CD4-positive, alpha-beta T cell treated with Interferon gamma for 1 hour (primary cell): ENCODE measurements around the gene UNC79.
A peak's percentile ranks its signal among the peaks of the same experiment; 100 is the strongest.
"Not testable (repeated sequence)": the region's sequence is repeated elsewhere in the genome, so short reads cannot be mapped to it uniquely, and the experiment has no call there.

Source experiments
- DNase-seq: peaks from one replicate; pipeline ENCODE4 v3.0.0-alpha.2; 2020

Gene UNC79

GRCh38 chr14:93430315-93431035 is at the start of gene UNC79:
Gene UNC79 (plus strand): TSS chr14:93430939. CDS start chr14:93431030, 91 bp downstream.
- DNase-seq = no peak

- no peak for DNase-seq
These were observed 49.1 kb upstream of the UNC79 start for GRCh38 chr14:93381644-93382043.

- DNase-seq = not testable (repeated sequence)
These were observed 46.5 kb upstream of the UNC79 start for GRCh38 chr14:93384256-93384655.

GRCh38 chr14:93395231-93395630 is 35.5 kb upstream of the UNC79 start:
- peak; percentile 8 for DNase-seq

GRCh38 chr14:93396456-93396855 is 34.3 kb upstream of the UNC79 start:
- DNase-seq = no peak

- DNase-seq = no peak
These were observed 32.2 kb upstream of the UNC79 start for GRCh38 chr14:93398491-93398890.

- DNase-seq = no peak
These were observed 27.8 kb upstream of the UNC79 start for GRCh38 chr14:93402951-93403350.

GRCh38 chr14:93410021-93410420 is 20.7 kb upstream of the UNC79 start:
- DNase-seq = no peak

GRCh38 chr14:93410893-93411292 is 19.8 kb upstream of the UNC79 start:
- DNase-seq = no peak

GRCh38 chr14:93425136-93425535 is 5.6 kb upstream of the UNC79 start:
- not testable (repeated sequence) for DNase-seq

- DNase-seq = no peak
These were observed 4.0 kb upstream of the UNC79 start for GRCh38 chr14:93426750-93427149.

- DNase-seq = no peak
These were observed 414 bp downstream of the UNC79 start for GRCh38 chr14:93431036-93431670.

- DNase-seq = no peak
These were observed 23.5 kb downstream of the UNC79 start for GRCh38 chr14:93454224-93454623.

- no peak for DNase-seq
These were observed 25.6 kb downstream of the UNC79 start for GRCh38 chr14:93456356-93456755.

- no peak for DNase-seq
These were observed 27.5 kb downstream of the UNC79 start for GRCh38 chr14:93458234-93458633.

GRCh38 chr14:93462479-93462878 is 31.7 kb downstream of the UNC79 start:
- no peak for DNase-seq

- no peak for DNase-seq
These were observed 33.5 kb downstream of the UNC79 start for GRCh38 chr14:93464271-93464670.

GRCh38 chr14:93475471-93475870 is 44.7 kb downstream of the UNC79 start:
- no peak for DNase-seq

- DNase-seq = no peak
These were observed 45.6 kb downstream of the UNC79 start for GRCh38 chr14:93476305-93476704.

- not testable (repeated sequence) for DNase-seq
These were observed 48.3 kb downstream of the UNC79 start for GRCh38 chr14:93479074-93479473.

- no peak for DNase-seq
These were observed 50.1 kb downstream of the UNC79 start for GRCh38 chr14:93480867-93481266.

- no peak for DNase-seq
These were observed 51.0 kb downstream of the UNC79 start for GRCh38 chr14:93481758-93482157.

GRCh38 chr14:93490001-93490400 is 59.3 kb downstream of the UNC79 start:
- no peak for DNase-seq

- DNase-seq = no peak
These were observed 62.3 kb downstream of the UNC79 start for GRCh38 chr14:93493054-93493453.

- not testable (repeated sequence) for DNase-seq
These were observed 62.9 kb downstream of the UNC79 start for GRCh38 chr14:93493622-93494021.
